ENCODE data around the gene SASH3. TPM values are rescaled to one million over a fixed set of nuclear protein-coding genes. Genes with fewer than 3 reads are reported as not detected.

The SASH3 gene
- total and polyA plus RNA-seq, 8 donors: 2.3 to 62.9 (median 4.1) TPM

- ATAC-seq (no peak), DNase-seq (no peak)
- Histone ChIP-seq H3K4me1 (no peaks in the 10 kb centered on the region), H3K27me3 (no peaks in the 10 kb centered on the region), H3K4me3 (no peak overlapping the region), H3K36me3 (peaks cover 0 to 10% of the 10 kb centered on the region in 2 donors), H3K27ac (no peak overlapping the region), H3K9me3 (no peaks in the 10 kb centered on the region)
- intact Hi-C loops (cut with DNase I): no loop called here
- no peak for TF ChIP-seq CTCF (IDR thresholded peaks at IDR 0.05)
Observed at GRCh38 chrX:129831091-129831885, 51.5 kb downstream of the SASH3 start.

- no peak overlapping the region for H3K4me3 ChIP-seq
- H3K36me3 ChIP-seq: no peaks in the 10 kb centered on the region
- TF ChIP-seq CTCF (IDR thresholded peaks at IDR 0.05): no peak
- no peak for DNase-seq
- H3K27ac ChIP-seq: no peak overlapping the region
- intact Hi-C loops (cut with DNase I): no loop called here
- ATAC-seq: peak; percentile 93
- H3K4me1 ChIP-seq: no peaks in the 10 kb centered on the region
- H3K27me3 ChIP-seq: no peaks in the 10 kb centered on the region
- no peaks in the 10 kb centered on the region for H3K9me3 ChIP-seq
Observed at GRCh38 chrX:129833153-129833990, 53.6 kb downstream of the SASH3 start.

GRCh38 chrX:129836827-129837226, 57.1 kb downstream of the SASH3 start:
- Histone ChIP-seq H3K4me1 (peaks cover 0 to 6% of the 10 kb centered on the region in 2 donors), H3K36me3 (no peaks in the 10 kb centered on the region), H3K27me3 (no peaks in the 10 kb centered on the region), H3K9me3 (no peaks in the 10 kb centered on the region), H3K27ac (no peak overlapping the region), H3K4me3 (no peak overlapping the region)
- intact Hi-C loops (cut with DNase I): no loop called here
- no peak for TF ChIP-seq CTCF (IDR thresholded peaks at IDR 0.05)
- no peak for DNase-seq
- no peak for ATAC-seq

GRCh38 chrX:129840344-129840743, 60.6 kb downstream of the SASH3 start:
- Histone ChIP-seq H3K27me3 (no peaks in the 10 kb centered on the region), H3K4me3 (peak overlapping the region in 1 of 2 donors; percentile 28), H3K27ac (no peak overlapping the region), H3K36me3 (no peaks in the 10 kb centered on the region), H3K9me3 (no peaks in the 10 kb centered on the region), H3K4me1 (peaks cover 0 to 11% of the 10 kb centered on the region in 2 donors)
- intact Hi-C loops (cut with DNase I): no loop called here
- DNase-seq (peak in 1 of 4 donors; percentile 49), ATAC-seq (no peak)
- TF ChIP-seq CTCF (IDR thresholded peaks at IDR 0.05): no peak
